Loucy (cell line): ENCODE results near the gene CPPED1.

Source experiments
- CTCF ChIP-seq: fragments of 200-600 bp; sonication (generic); conservative IDR thresholded peaks from 2 replicates; pipeline ENCODE4 v1.5.1; 2014; ENCODE audit warnings: mild to moderate bottlenecking, antibody characterized with exemption, low read length
- EZH2phosphoT487 ChIP-seq: fragments of 200-600 bp; IDR thresholded peaks from 2 replicates; pipeline ENCODE4 v1.6.1; 2018; ENCODE audit warnings: antibody characterized with exemption, mild to moderate bottlenecking, moderate library complexity, borderline replicate concordance

GRCh38 chr16:12750554-12750918 lies 53.2 kb downstream of the CPPED1 start:
- TF ChIP-seq CTCF = no peak
- TF ChIP-seq EZH2phosphoT487 = no peak
